Measurements from ENCODE around the gene RIMS3.
"Not testable (repeated sequence)": the region's sequence is repeated elsewhere in the genome, so short reads cannot be mapped to it uniquely, and the experiment has no call there.

The RIMS3 gene

DNA sequence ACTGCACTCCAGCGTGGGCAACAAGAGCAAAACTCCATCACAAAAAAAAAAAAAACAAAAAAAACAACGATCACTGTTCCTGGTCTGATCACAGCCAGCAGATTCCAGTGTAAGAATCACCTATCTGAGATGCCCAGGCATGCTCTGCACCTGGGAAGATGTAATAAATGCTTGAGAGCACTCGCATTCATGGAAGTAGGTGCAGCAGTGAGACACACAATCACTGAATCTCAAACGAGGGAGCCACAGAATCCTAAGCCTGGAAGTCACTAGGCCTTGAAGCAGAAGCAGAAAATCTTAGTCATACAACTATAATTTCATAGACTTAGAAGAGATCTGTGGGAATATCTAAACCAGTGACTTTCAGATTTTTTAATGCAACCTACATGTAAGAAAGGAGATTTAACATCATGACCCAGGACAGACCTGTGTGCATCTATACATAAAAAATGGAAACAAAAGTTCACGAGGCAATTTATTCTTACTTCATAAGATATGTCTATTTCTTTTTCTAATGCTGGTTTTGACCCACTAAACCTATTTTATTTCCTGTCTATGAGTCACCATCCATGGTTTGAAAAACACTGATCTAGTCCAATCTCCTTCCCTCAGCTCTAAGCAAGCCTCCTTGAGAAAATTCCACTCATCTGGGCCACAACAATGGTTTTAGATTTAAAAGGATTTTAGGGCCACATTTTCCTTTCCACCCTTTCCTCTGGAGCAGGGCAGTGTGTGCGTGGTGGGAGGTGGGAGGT is 30.4 kb downstream of the RIMS3 start:
- Histone ChIP-seq H3K36me3 (ENCODE audit: control insufficient read depth in 5 of 5, insufficient read depth in 5 of 5, low read length in 5 of 5) (no peaks in the 10 kb centered on the region), H3K9me3 (ENCODE audit: control insufficient read depth in 5 of 5, low read length in 5 of 5) (no peaks in the 10 kb centered on the region), H3K4me1 (ENCODE audit: control insufficient read depth in 5 of 5, insufficient read depth in 5 of 5, low read length in 5 of 5) (peaks cover 0 to 8% (median 5%) of the 10 kb centered on the region in 5 donors), H3K27me3 (ENCODE audit: control insufficient read depth in 5 of 5, insufficient read depth in 4 of 5, low read length in 5 of 5) (peaks cover 0 to 5% (median 0%) of the 10 kb centered on the region in 5 donors), H3K4me3 (ENCODE audit: low read depth in 1 of 5, low read length in 5 of 5) (no peak overlapping the region), H3K9ac (ENCODE audit: low read length in 5 of 5) (no peak overlapping the region), H3K27ac (ENCODE audit: low read depth, low read length) (no peak overlapping the region)

- no peaks in the 10 kb centered on the region for H3K36me3 ChIP-seq (ENCODE audit: control insufficient read depth in 5 of 5, insufficient read depth in 5 of 5, low read length in 5 of 5)
- H3K9me3 ChIP-seq (ENCODE audit: control insufficient read depth in 5 of 5, low read length in 5 of 5), result no peaks in the 10 kb centered on the region
- peaks cover 0 to 1% (median 0%) of the 10 kb centered on the region in 5 donors for H3K27me3 ChIP-seq (ENCODE audit: control insufficient read depth in 5 of 5, insufficient read depth in 4 of 5, low read length in 5 of 5)
- H3K4me3 ChIP-seq (ENCODE audit: low read depth in 1 of 5, low read length in 5 of 5), result no peak overlapping the region
- no peak overlapping the region for H3K9ac ChIP-seq (ENCODE audit: low read length in 5 of 5)
- no peak overlapping the region for H3K27ac ChIP-seq (ENCODE audit: low read depth, low read length)
- peaks cover 0 to 8% (median 5%) of the 10 kb centered on the region in 5 donors for H3K4me1 ChIP-seq (ENCODE audit: control insufficient read depth in 5 of 5, insufficient read depth in 5 of 5, low read length in 5 of 5)
Observed at GRCh38 chr1:40633931-40634376, 31.5 kb downstream of the RIMS3 start.

DNA sequence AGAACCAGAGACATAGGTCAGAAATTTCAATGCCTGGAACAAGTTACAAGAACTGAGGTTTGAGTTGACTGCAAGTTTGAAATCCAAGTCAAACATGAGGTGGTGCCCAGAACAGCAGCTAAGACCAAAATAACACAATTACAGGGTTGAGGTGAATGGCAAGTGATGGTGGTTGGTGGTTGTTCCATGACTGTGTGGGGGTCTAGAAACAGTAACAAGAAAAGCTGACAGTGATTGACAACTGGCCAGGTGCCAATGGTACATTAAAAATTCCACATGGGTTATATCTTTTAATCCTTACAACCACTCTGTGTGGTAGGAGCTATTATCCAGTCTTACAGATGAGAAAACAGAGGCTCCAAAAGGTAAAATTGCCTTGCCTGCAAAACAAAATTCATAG is 32.0 kb downstream of the RIMS3 start:
- Histone ChIP-seq H3K27me3 (ENCODE audit: control insufficient read depth in 5 of 5, insufficient read depth in 4 of 5, low read length in 5 of 5) (peaks cover 0 to 5% (median 0%) of the 10 kb centered on the region in 5 donors), H3K9ac (ENCODE audit: low read length in 5 of 5) (no peak overlapping the region), H3K36me3 (ENCODE audit: control insufficient read depth in 5 of 5, insufficient read depth in 5 of 5, low read length in 5 of 5) (no peaks in the 10 kb centered on the region), H3K9me3 (ENCODE audit: control insufficient read depth in 5 of 5, low read length in 5 of 5) (no peaks in the 10 kb centered on the region), H3K27ac (ENCODE audit: low read depth, low read length) (no peak overlapping the region), H3K4me3 (ENCODE audit: low read depth in 1 of 5, low read length in 5 of 5) (no peak overlapping the region), H3K4me1 (ENCODE audit: control insufficient read depth in 5 of 5, insufficient read depth in 5 of 5, low read length in 5 of 5) (peaks cover 0 to 8% (median 5%) of the 10 kb centered on the region in 5 donors)

- H3K27ac ChIP-seq (ENCODE audit: low read depth, low read length), result no peak overlapping the region
- no peaks in the 10 kb centered on the region for H3K9me3 ChIP-seq (ENCODE audit: control insufficient read depth in 5 of 5, low read length in 5 of 5)
- no peak overlapping the region for H3K9ac ChIP-seq (ENCODE audit: low read length in 5 of 5)
- no peaks in the 10 kb centered on the region for H3K36me3 ChIP-seq (ENCODE audit: control insufficient read depth in 5 of 5, insufficient read depth in 5 of 5, low read length in 5 of 5)
- no peak overlapping the region for H3K4me3 ChIP-seq (ENCODE audit: low read depth in 1 of 5, low read length in 5 of 5)
- H3K27me3 ChIP-seq (ENCODE audit: control insufficient read depth in 5 of 5, insufficient read depth in 4 of 5, low read length in 5 of 5), result peaks cover 0 to 7% (median under 1%) of the 10 kb centered on the region in 5 donors
- peaks cover 0 to 8% (median 5%) of the 10 kb centered on the region in 5 donors for H3K4me1 ChIP-seq (ENCODE audit: control insufficient read depth in 5 of 5, insufficient read depth in 5 of 5, low read length in 5 of 5)
Observed at GRCh38 chr1:40630488-40631223, 34.8 kb downstream of the RIMS3 start.

GRCh38 chr1:40629546-40629945 is 35.9 kb downstream of the RIMS3 start:
- not testable (repeated sequence) for H3K27ac ChIP-seq (ENCODE audit: low read depth, low read length); H3K36me3 ChIP-seq (ENCODE audit: control insufficient read depth in 5 of 5, insufficient read depth in 5 of 5, low read length in 5 of 5); H3K4me1 ChIP-seq (ENCODE audit: control insufficient read depth in 5 of 5, insufficient read depth in 5 of 5, low read length in 5 of 5); H3K9ac ChIP-seq (ENCODE audit: low read length in 5 of 5); H3K9me3 ChIP-seq (ENCODE audit: control insufficient read depth in 5 of 5, low read length in 5 of 5); H3K4me3 ChIP-seq (ENCODE audit: low read depth in 1 of 5, low read length in 5 of 5)
- peaks cover 0 to 15% (median 3%) of the 10 kb centered on the region in 5 donors for H3K27me3 ChIP-seq (ENCODE audit: control insufficient read depth in 5 of 5, insufficient read depth in 4 of 5, low read length in 5 of 5)

GRCh38 chr1:40628903-40629292 is 36.6 kb downstream of the RIMS3 start:
- Histone ChIP-seq H3K27me3 (ENCODE audit: control insufficient read depth in 5 of 5, insufficient read depth in 4 of 5, low read length in 5 of 5) (peaks cover under 1 to 16% (median 5%) of the 10 kb centered on the region in 5 donors), H3K27ac (ENCODE audit: low read depth, low read length) (no peak overlapping the region), H3K36me3 (ENCODE audit: control insufficient read depth in 5 of 5, insufficient read depth in 5 of 5, low read length in 5 of 5) (no peaks in the 10 kb centered on the region), H3K4me1 (ENCODE audit: control insufficient read depth in 5 of 5, insufficient read depth in 5 of 5, low read length in 5 of 5) (peaks cover 0 to 4% (median 2%) of the 10 kb centered on the region in 5 donors), H3K4me3 (ENCODE audit: low read depth in 1 of 5, low read length in 5 of 5) (no peak overlapping the region), H3K9me3 (ENCODE audit: control insufficient read depth in 5 of 5, low read length in 5 of 5) (no peaks in the 10 kb centered on the region), H3K9ac (ENCODE audit: low read length in 5 of 5) (no peak overlapping the region)

- peaks cover 3 to 22% (median 5%) of the 10 kb centered on the region in 5 donors for H3K27me3 ChIP-seq (ENCODE audit: control insufficient read depth in 5 of 5, insufficient read depth in 4 of 5, low read length in 5 of 5)
- no peaks in the 10 kb centered on the region for H3K4me1 ChIP-seq (ENCODE audit: control insufficient read depth in 5 of 5, insufficient read depth in 5 of 5, low read length in 5 of 5)
- H3K9ac ChIP-seq (ENCODE audit: low read length in 5 of 5), result no peak overlapping the region
- no peaks in the 10 kb centered on the region for H3K9me3 ChIP-seq (ENCODE audit: control insufficient read depth in 5 of 5, low read length in 5 of 5)
- H3K36me3 ChIP-seq (ENCODE audit: control insufficient read depth in 5 of 5, insufficient read depth in 5 of 5, low read length in 5 of 5), result no peaks in the 10 kb centered on the region
- H3K27ac ChIP-seq (ENCODE audit: low read depth, low read length), result no peak overlapping the region
- no peak overlapping the region for H3K4me3 ChIP-seq (ENCODE audit: low read depth in 1 of 5, low read length in 5 of 5)
Observed at GRCh38 chr1:40627987-40628902, 37.2 kb downstream of the RIMS3 start.

GRCh38 chr1:40626383-40626770 is 39.1 kb downstream of the RIMS3 start:
- H3K36me3 ChIP-seq (ENCODE audit: control insufficient read depth in 5 of 5, insufficient read depth in 5 of 5, low read length in 5 of 5), result no peaks in the 10 kb centered on the region

GRCh38 chr1:40625476-40626382 is 39.8 kb downstream of the RIMS3 start:
- Histone ChIP-seq H3K9me3 (ENCODE audit: control insufficient read depth in 5 of 5, low read length in 5 of 5) (no peaks in the 10 kb centered on the region), H3K27ac (ENCODE audit: low read depth, low read length) (no peak overlapping the region), H3K27me3 (ENCODE audit: control insufficient read depth in 5 of 5, insufficient read depth in 4 of 5, low read length in 5 of 5) (peaks cover 3 to 27% (median 5%) of the 10 kb centered on the region in 5 donors), H3K4me3 (ENCODE audit: low read depth in 1 of 5, low read length in 5 of 5) (no peak overlapping the region), H3K9ac (ENCODE audit: low read length in 5 of 5) (no peak overlapping the region), H3K36me3 (ENCODE audit: control insufficient read depth in 5 of 5, insufficient read depth in 5 of 5, low read length in 5 of 5) (no peaks in the 10 kb centered on the region), H3K4me1 (ENCODE audit: control insufficient read depth in 5 of 5, insufficient read depth in 5 of 5, low read length in 5 of 5) (no peaks in the 10 kb centered on the region)

More at GRCh38 chr1:40626383-40626770, 39.1 kb downstream of the RIMS3 start:
- Histone ChIP-seq H3K9ac (ENCODE audit: low read length in 5 of 5) (no peak overlapping the region), H3K4me3 (ENCODE audit: low read depth in 1 of 5, low read length in 5 of 5) (no peak overlapping the region), H3K27ac (ENCODE audit: low read depth, low read length) (no peak overlapping the region), H3K4me1 (ENCODE audit: control insufficient read depth in 5 of 5, insufficient read depth in 5 of 5, low read length in 5 of 5) (no peaks in the 10 kb centered on the region), H3K27me3 (ENCODE audit: control insufficient read depth in 5 of 5, insufficient read depth in 4 of 5, low read length in 5 of 5) (peaks cover 3 to 25% (median 5%) of the 10 kb centered on the region in 5 donors), H3K9me3 (ENCODE audit: control insufficient read depth in 5 of 5, low read length in 5 of 5) (no peaks in the 10 kb centered on the region)

Measured in subcutaneous abdominal adipose tissue (tissue), 5 donors.